ENCODE data around the gene PDCL2.

The PDCL2 gene

GRCh38 chr4:55546506-55546755, 45.6 kb downstream of the PDCL2 start:
- peak overlapping the region; percentile 91 for H3K27ac ChIP-seq

DNA sequence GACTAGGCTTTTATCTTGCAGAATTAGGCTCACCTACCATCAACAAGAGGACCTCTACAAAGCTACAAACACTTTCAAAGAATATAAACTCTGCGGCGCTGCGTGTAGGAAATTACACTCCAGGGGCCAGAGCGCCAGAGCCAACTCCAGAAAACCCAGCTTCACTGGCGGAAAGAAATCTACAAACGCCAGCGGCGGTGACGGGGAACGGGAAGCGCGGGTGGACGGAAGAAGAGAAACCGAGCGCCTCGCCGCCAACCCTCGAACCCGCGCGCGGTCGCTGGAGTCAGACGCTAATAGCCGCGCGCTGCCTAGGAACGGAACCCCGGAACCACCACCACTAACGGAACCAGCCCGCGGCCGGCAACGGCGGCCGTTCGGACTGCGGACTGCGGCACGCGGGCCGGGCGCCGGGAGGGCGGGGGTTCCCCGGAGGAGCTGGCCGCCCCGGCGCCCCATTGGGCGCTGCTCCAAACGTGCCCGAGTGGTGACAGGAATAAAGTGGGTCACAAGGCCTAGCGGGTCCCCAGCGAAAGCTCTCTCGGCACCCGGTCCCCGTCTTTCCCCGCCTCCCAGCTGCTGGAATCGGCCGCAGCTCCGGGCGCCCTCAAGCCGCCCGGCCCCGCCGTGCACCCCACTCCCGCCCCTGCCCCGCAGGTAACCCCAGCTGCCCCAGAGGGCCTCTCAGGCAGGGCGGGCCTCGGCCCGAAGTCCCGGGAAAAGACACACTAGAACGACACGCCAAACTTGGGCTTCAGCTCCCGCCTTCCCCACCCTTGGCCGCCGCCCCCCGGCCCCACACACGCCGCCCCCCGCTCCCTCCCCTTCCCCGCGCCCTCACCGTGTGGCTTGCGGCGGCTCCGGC, 46.2 kb downstream of the PDCL2 start:
- TF ChIP-seq CTCF (conservative IDR thresholded peaks at IDR 0.05): no peak
- peak overlapping the region; percentile 91 for H3K27ac ChIP-seq

More at GRCh38 chr4:55546506-55546755, 45.6 kb downstream of the PDCL2 start:
- TF ChIP-seq CTCF (conservative IDR thresholded peaks at IDR 0.05): no peak

DNA sequence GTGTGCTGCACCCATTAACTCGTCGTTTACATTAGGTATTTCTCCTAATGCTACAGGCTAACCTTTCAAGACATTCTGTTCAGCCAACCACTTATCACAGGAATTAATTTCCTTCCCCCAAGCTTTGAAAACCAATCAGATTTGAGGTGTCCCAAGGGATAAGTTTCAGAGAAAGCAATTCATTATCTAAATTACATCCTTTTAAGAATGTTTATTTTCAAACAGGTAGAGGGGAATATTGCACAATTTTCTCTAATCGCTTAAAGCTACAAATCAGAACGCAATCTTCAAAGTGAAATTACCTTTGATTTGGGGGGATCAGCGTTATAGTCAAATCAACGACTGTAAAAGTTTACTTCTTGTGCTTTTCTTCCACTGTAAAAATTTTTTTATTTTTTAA, 46.9 kb downstream of the PDCL2 start:
- peak overlapping the region; percentile 91 for H3K27ac ChIP-seq
- no peak for TF ChIP-seq CTCF (conservative IDR thresholded peaks at IDR 0.05)

GRCh38 chr4:55543858-55544257, 48.2 kb downstream of the PDCL2 start:
- 0 out of 2 replicates have a peak overlapping the region, but pooled peaks have one; percentile 91 for H3K27ac ChIP-seq
- TF ChIP-seq CTCF (conservative IDR thresholded peaks at IDR 0.05): no peak

GRCh38 chr4:55540271-55540670, 51.8 kb downstream of the PDCL2 start:
- H3K27ac ChIP-seq: no peak overlapping the region
- TF ChIP-seq CTCF (conservative IDR thresholded peaks at IDR 0.05): no peak

DNA sequence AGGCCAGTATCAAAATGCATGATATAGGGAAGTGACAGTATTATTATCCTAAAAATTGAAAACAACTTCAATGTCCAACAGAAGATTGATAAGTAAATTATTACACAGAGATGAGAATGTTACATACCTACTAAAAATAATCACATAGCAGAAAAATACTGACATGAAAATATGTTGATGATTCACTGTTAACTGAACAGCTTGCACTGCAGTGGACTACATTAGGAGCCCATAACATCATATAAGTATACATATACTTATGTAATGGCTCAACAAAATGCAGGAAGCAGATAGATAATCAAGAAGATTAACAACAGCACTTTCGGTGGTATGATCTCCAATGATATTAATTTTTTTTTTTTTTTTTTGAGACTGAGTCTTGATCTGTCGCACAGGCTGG, 52.4 kb downstream of the PDCL2 start:
- TF ChIP-seq CTCF (conservative IDR thresholded peaks at IDR 0.05): no peak
- no peak overlapping the region for H3K27ac ChIP-seq

DNA sequence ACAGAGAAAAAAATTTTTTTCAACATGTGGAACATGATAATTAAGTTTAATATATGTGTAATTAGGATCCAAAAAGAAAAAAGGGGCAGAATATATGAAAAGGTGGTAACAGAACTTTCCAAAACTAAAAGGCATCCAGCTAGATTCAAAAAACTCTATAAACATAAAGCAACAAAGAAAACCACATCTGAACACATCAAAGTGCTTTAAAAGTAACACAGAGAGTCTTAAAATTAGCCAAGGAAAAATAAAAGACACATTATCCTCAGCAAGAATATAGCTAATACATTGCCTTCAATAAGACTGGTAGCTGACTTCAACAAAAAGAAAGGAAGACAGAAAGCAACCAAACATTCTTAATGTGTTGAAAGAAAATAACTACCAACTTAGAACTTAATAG, 53.5 kb downstream of the PDCL2 start:
- TF ChIP-seq CTCF (conservative IDR thresholded peaks at IDR 0.05): no peak

More for the DNA sequence above, 53.5 kb downstream of the PDCL2 start:
- H3K27ac ChIP-seq: no peak overlapping the region
